Smooth muscle cell (in vitro differentiated cells): ENCODE data around the gene IFI35. TPM values are rescaled to one million over a fixed set of nuclear protein-coding genes. Genes with fewer than 3 reads are reported as not detected.

Source experiments
- DNase-seq: peaks from one replicate; lab custom pipeline; 2025; ENCODE audit not compliant: unreplicated experiment; lab: John Stamatoyannopoulos, UW
- H2AFZ ChIP-seq: fragments of 200-600 bp; sonication (generic); 2 replicates; pipeline ENCODE4 v1.6.0; 2016; ENCODE audit warnings: antibody characterized with exemption, low read depth, mild to moderate bottlenecking
- H3F3A ChIP-seq: fragments of 200-600 bp; sonication (generic); 2 replicates; pipeline ENCODE4 v1.6.0; 2017; ENCODE audit warnings: antibody characterized with exemption, low read depth
- H3K27ac ChIP-seq: fragments of 200-600 bp; sonication (generic); 2 replicates; pipeline ENCODE4 v1.5.1; 2016; ENCODE audit warnings: low read depth, mild to moderate bottlenecking
- H3K27me3 ChIP-seq: fragments of 200-600 bp; sonication (generic); 2 replicates; pipeline ENCODE4 v1.6.1; 2016; ENCODE audit warnings: low read depth, mild to moderate bottlenecking
- H3K36me3 ChIP-seq: fragments of 200-600 bp; sonication (generic); 2 replicates; pipeline ENCODE4 v1.5.1; 2016; ENCODE audit warnings: low read depth
- H3K4me1 ChIP-seq: fragments of 200-600 bp; sonication (generic); 2 replicates; pipeline ENCODE4 v1.5.1; 2016; ENCODE audit warnings: low read depth
- H3K4me2 ChIP-seq: fragments of 200-600 bp; sonication (generic); 2 replicates; pipeline ENCODE4 v1.6.0; 2016; ENCODE audit warnings: mild to moderate bottlenecking
- H3K4me3 ChIP-seq: fragments of 200-600 bp; sonication (generic); 2 replicates; pipeline ENCODE4 v1.5.1; 2016; ENCODE audit warnings: mild to moderate bottlenecking
- H3K79me2 ChIP-seq: fragments of 200-600 bp; sonication (generic); 2 replicates; pipeline ENCODE4 v1.6.0; 2016; ENCODE audit warnings: low read depth, mild to moderate bottlenecking
- H3K9ac ChIP-seq: fragments of 200-600 bp; sonication (generic); 2 replicates; pipeline ENCODE4 v1.6.0; 2016; ENCODE audit warnings: low read depth
- H3K9me3 ChIP-seq: fragments of 200-600 bp; sonication (generic); replicated peaks from 2 replicates; pipeline ENCODE4 v1.5.1; 2016; ENCODE audit warnings: low read depth
- H4K20me1 ChIP-seq: fragments of 200-600 bp; sonication (generic); 2 replicates; pipeline ENCODE4 v1.6.0; 2016; ENCODE audit warnings: low read depth
- CTCF ChIP-seq: fragments of 200-600 bp; sonication (generic); IDR thresholded peaks from 2 replicates; pipeline ENCODE4 v1.5.1; 2017; ENCODE audit warnings: borderline replicate concordance, mild to moderate bottlenecking, antibody characterized with exemption; ENCODE audit not compliant: insufficient read depth, poor library complexity, severe bottlenecking
- WGBS: methylation state at CpG from one replicate; pipeline ENCODE4 v1.1.7; 2016; ENCODE audit warnings: low lambda C conversion rate; 5-methylcytosine and 5-hydroxymethylcytosine counted together
- polyA plus RNA-seq: library from polyadenylated mRNA; unstranded; fragments of >200 nt; fragmentation: Nextera tagmentation; extraction: Ambion mirVana; gene quantifications from 2 replicates; pipeline ENCODE4 v1.2.1, GENCODE V29; 2016
- total RNA-seq: library from RNA; depleted of rRNA; stranded (reverse); fragments of >200 nt; gene quantifications from 2 replicates; pipeline ENCODE4 v1.2.3, GENCODE V29; 2014

IFI35 gene
- total and polyA plus RNA-seq, 2 experiments from 2014 or later, result 1.9 to 6.3 TPM

GRCh38 chr17:43031666-43032065 is 25.1 kb downstream of the IFI35 start:
- WGBS, result 86% methylated on average over 3 of the region's 3 CpGs
- Histone ChIP-seq H3K79me2 (no peaks in the 10 kb centered on the region), H3K36me3 (no peaks in the 10 kb centered on the region), H3F3A (no peaks in the 10 kb centered on the region), H4K20me1 (no peaks in the 10 kb centered on the region), H3K4me1 (peaks cover 32% of the 10 kb centered on the region), H3K9me3 (no peaks in the 10 kb centered on the region), H3K4me2 (no peak overlapping the region), H3K9ac (no peak overlapping the region), H3K27me3 (no peaks in the 10 kb centered on the region), H3K27ac (no peak overlapping the region), H2AFZ (no peak overlapping the region), H3K4me3 (no peak overlapping the region)
- TF ChIP-seq CTCF, result no peak
- DNase-seq, result no peak

DNA sequence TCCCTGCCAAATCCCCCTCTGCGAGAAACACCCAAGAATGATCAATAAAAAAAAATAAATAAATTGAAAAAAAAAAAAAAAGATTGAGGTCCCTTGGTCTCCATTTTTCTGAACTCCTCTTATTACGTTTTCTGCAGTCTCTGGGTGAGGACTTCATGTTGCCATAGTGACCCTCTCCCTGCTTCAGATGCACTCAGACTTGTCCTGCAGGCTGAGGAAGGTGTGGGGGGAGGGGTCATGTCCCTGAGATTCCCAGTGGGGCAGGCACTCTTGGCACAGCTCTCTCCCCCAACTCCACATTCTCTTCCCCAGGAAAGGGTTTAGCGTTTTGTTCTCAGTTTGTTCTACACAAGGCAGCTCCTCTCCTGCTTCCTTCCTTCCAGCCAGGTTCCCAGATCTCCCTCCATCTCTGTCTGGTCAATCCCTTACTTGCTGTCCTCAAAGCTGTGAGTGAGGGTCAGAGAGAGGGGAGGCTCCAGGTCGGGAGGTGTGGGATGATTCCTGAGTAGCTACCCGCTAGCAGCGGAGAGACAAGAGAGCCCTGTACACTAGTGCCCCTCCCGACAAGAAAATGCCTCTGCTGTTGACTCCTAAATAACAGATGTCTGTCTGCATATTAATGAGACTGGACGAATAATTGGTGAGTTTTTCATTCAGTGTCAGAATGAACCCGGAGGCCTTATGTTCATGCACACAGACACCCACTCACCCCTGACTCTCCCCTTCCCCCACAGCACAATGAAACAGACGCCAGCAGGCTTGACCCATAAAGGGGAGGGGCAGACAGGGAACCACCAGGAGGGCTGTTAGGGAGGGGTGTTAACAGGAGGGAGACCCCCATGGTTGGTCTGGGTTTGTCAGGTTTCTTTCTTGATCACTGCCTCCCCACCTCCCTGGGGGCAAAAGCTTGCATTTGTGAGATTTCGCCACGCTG is 27.6 kb downstream of the IFI35 start:
- Histone ChIP-seq H3K4me3 (no peak overlapping the region), H3K79me2 (no peaks in the 10 kb centered on the region), H3K4me1 (peaks cover 32% of the 10 kb centered on the region), H3K27me3 (no peaks in the 10 kb centered on the region), H3K36me3 (no peaks in the 10 kb centered on the region), H3K4me2 (no peak overlapping the region), H4K20me1 (no peaks in the 10 kb centered on the region), H2AFZ (peak overlapping the region; percentile 46), H3K9me3 (no peaks in the 10 kb centered on the region), H3K27ac (no peak overlapping the region), H3K9ac (no peak overlapping the region), H3F3A (no peaks in the 10 kb centered on the region)
- no peak for DNase-seq
- no peak for TF ChIP-seq CTCF
- WGBS, result 36% methylated on average over 12 of the region's 12 CpGs

DNA sequence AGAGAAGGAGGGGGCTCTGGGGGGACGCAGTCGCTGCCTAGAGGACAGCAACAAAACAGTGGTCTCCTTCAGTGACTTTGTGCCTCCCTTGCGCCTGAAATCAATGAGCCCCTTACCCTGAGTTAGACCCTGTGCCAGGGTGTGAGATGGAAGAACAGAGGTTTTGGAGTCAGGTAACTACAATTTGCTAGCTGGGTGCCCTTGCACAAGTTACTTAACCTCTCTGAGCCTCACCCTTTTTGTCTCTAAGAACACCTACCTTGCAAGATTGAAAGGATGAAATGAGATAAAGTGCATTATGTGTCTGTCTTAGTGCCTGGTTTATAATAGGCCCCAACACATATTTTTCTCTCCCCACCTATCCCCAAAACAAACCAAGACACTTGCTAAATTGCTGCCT is 28.3 kb downstream of the IFI35 start:
- Histone ChIP-seq H3K27me3 (no peaks in the 10 kb centered on the region), H4K20me1 (no peaks in the 10 kb centered on the region), H3K4me2 (no peak overlapping the region), H3K9me3 (no peaks in the 10 kb centered on the region), H3K9ac (no peak overlapping the region), H3K4me1 (peaks cover 32% of the 10 kb centered on the region), H3K27ac (no peak overlapping the region), H3K36me3 (no peaks in the 10 kb centered on the region), H3F3A (no peaks in the 10 kb centered on the region), H2AFZ (no peak overlapping the region), H3K4me3 (no peak overlapping the region), H3K79me2 (no peaks in the 10 kb centered on the region)
- WGBS, result 94% methylated on average over 3 of the region's 3 CpGs
- no peak for TF ChIP-seq CTCF
- DNase-seq, result no peak
